Peyer's patch (tissue), 4 donors: Measurements from ENCODE around the gene NOCT. TPM values are rescaled to one million over a fixed set of nuclear protein-coding genes. Genes with fewer than 3 reads are reported as not detected.

ENCODE experiments used
- DNase-seq, 3 donors: peaks; one replicate each; pipeline ENCODE4 v3.0.0-alpha.2; 2017 to 2019
- H3K27ac ChIP-seq, 4 donors: fragments of 200-600 bp; sonication (generic); one replicate each; pipeline ENCODE4 v1.5.1; 2016 to 2019
- H3K27me3 ChIP-seq, 2 donors: fragments of 200-600 bp; sonication (generic); one replicate each; pipeline ENCODE4 v1.5.1; 2019
- H3K36me3 ChIP-seq, 3 donors: fragments of 200-600 bp; sonication (generic); one replicate each; pipeline ENCODE4 v1.5.1; 2016 to 2019
- H3K4me1 ChIP-seq, 4 donors: fragments of 200-600 bp; sonication (generic); one replicate each; pipeline ENCODE4 v1.5.1; 2016 to 2019
- H3K4me3 ChIP-seq, 4 donors: fragments of 200-600 bp; sonication (generic); 1 replicate in 3 of 4; 2 replicates in 1 of 4; pipeline ENCODE4 v1.5.1; 2016 to 2019; ENCODE audit warnings: mild to moderate bottlenecking in 1 of 4
- H3K9me3 ChIP-seq, 4 donors: fragments of 200-600 bp; sonication (generic); one replicate each; pipeline ENCODE4 v1.5.1; 2016 to 2019; ENCODE audit warnings: mild to moderate bottlenecking in 1 of 4
- POLR2A ChIP-seq, 2 donors: fragments of 450-650 bp; IDR thresholded peaks; one replicate each; pipeline ENCODE4 v1.5.1; 2017; ENCODE audit warnings: antibody characterized with exemption in 2 of 2, mild to moderate bottlenecking in 2 of 2, moderate library complexity in 2 of 2
- total RNA-seq, 4 donors: library from RNA; depleted of rRNA; stranded (reverse); fragments of >200 nt; gene quantifications; one replicate each; pipeline ENCODE4 v1.1.0, GENCODE V29; 2016
- TF ChIP-seq, protein P1 (sequence below), 6 experiments: fragments of 450-650 bp in 4 of 6; fragments of 200-600 bp in 2 of 6; sonication (generic) in 1 of 6; IDR thresholded peaks; one replicate each; pipeline ENCODE4 v1.5.1; 2017 to 2019; ENCODE audit warnings: antibody characterized with exemption in 6 of 6, mild to moderate bottlenecking in 3 of 6, moderate library complexity in 1 of 6

The NOCT gene
- total RNA-seq, 4 donors from 2014 or later, result 5.4 to 26.4 (median 11.0) TPM

DNA sequence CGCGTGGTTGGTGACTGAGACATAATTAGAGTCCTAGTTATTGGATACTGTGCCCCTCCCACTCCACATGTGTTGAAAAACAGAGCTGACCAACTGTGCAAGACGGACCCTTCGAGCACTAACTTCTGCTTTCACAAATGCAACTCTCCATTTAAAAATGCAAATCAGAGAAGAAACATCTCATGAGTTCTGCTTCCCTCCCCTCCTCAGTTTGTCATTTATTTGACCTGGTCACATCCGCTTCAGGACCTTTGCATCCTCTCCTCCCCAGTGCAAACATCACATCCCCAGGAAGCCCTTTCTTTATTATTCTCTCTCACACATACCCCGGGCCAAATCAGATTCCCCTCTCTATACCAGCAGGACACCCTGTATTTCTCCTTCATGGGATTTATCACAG is 38.1 kb upstream of the NOCT start:
- Histone ChIP-seq H3K9me3 (no peaks in the 10 kb centered on the region), H3K27me3 (no peaks in the 10 kb centered on the region), H3K36me3 (no peaks in the 10 kb centered on the region), H3K27ac (peak overlapping the region in 1 of 4 donors; percentile 63), H3K4me1 (no peaks in the 10 kb centered on the region), H3K4me3 (no peak overlapping the region)
- TF ChIP-seq POLR2A (IDR thresholded peaks at IDR 0.05), result no peak
- TF ChIP-seq, protein P1, sequence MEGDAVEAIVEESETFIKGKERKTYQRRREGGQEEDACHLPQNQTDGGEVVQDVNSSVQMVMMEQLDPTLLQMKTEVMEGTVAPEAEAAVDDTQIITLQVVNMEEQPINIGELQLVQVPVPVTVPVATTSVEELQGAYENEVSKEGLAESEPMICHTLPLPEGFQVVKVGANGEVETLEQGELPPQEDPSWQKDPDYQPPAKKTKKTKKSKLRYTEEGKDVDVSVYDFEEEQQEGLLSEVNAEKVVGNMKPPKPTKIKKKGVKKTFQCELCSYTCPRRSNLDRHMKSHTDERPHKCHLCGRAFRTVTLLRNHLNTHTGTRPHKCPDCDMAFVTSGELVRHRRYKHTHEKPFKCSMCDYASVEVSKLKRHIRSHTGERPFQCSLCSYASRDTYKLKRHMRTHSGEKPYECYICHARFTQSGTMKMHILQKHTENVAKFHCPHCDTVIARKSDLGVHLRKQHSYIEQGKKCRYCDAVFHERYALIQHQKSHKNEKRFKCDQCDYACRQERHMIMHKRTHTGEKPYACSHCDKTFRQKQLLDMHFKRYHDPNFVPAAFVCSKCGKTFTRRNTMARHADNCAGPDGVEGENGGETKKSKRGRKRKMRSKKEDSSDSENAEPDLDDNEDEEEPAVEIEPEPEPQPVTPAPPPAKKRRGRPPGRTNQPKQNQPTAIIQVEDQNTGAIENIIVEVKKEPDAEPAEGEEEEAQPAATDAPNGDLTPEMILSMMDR (IDR thresholded peaks at IDR 0.05), result no peak
- DNase-seq, result peak in 2 of 3 donors; percentile 53 to 59

GRCh38 chr4:138978028-138978585 is 37.5 kb upstream of the NOCT start:
- H3K36me3 ChIP-seq, result no peaks in the 10 kb centered on the region
- H3K9me3 ChIP-seq, result no peaks in the 10 kb centered on the region
- no peak for DNase-seq

GRCh38 chr4:138978600-138978999 is 37.0 kb upstream of the NOCT start:
- Histone ChIP-seq H3K27ac (no peak overlapping the region), H3K9me3 (no peaks in the 10 kb centered on the region)

More at GRCh38 chr4:138978028-138978585, 37.5 kb upstream of the NOCT start:
- Histone ChIP-seq H3K4me1 (no peaks in the 10 kb centered on the region), H3K27ac (peak overlapping the region in 1 of 4 donors; percentile 49), H3K4me3 (no peak overlapping the region), H3K27me3 (no peaks in the 10 kb centered on the region)
- no peak for TF ChIP-seq POLR2A (IDR thresholded peaks at IDR 0.05)
- TF ChIP-seq, protein P1 (IDR thresholded peaks at IDR 0.05), result no peak

GRCh38 chr4:138979742-138980141 is 35.8 kb upstream of the NOCT start:
- Histone ChIP-seq H3K4me3 (no peak overlapping the region), H3K4me1 (no peaks in the 10 kb centered on the region), H3K9me3 (no peaks in the 10 kb centered on the region), H3K27me3 (no peaks in the 10 kb centered on the region), H3K27ac (no peak overlapping the region), H3K36me3 (no peaks in the 10 kb centered on the region)
- TF ChIP-seq, protein P1 (IDR thresholded peaks at IDR 0.05), result no peak
- no peak for TF ChIP-seq POLR2A (IDR thresholded peaks at IDR 0.05)
- DNase-seq, result no peak

More at GRCh38 chr4:138978600-138978999, 37.0 kb upstream of the NOCT start:
- no peak for DNase-seq
- no peaks in the 10 kb centered on the region for H3K4me1 ChIP-seq
- no peaks in the 10 kb centered on the region for H3K27me3 ChIP-seq
- H3K36me3 ChIP-seq, result no peaks in the 10 kb centered on the region
- no peak overlapping the region for H3K4me3 ChIP-seq
- no peak for TF ChIP-seq POLR2A (IDR thresholded peaks at IDR 0.05)
- TF ChIP-seq, protein P1 (IDR thresholded peaks at IDR 0.05), result no peak

GRCh38 chr4:138981930-138982390 is 33.6 kb upstream of the NOCT start:
- peak overlapping the region in 2 of 4 donors; percentile 16 to 30 for H3K27ac ChIP-seq
- H3K27me3 ChIP-seq, result no peaks in the 10 kb centered on the region
- no peaks in the 10 kb centered on the region for H3K9me3 ChIP-seq
- no peaks in the 10 kb centered on the region for H3K4me1 ChIP-seq
- no peak for DNase-seq
- H3K4me3 ChIP-seq, result no peak overlapping the region
- H3K36me3 ChIP-seq, result no peaks in the 10 kb centered on the region
- TF ChIP-seq, protein P1 (IDR thresholded peaks at IDR 0.05), result peak in 3 of 6 experiments; percentile 14 to 18 (median 16)
- no peak for TF ChIP-seq POLR2A (IDR thresholded peaks at IDR 0.05)
